Kidney capillary endothelial cell (primary cell): Measurements from ENCODE around the gene HSP90AA1.
"Not testable (repeated sequence)": the region's sequence is repeated elsewhere in the genome, so short reads cannot be mapped to it uniquely, and the experiment has no call there.

ENCODE experiments used
- DNase-seq: peaks from one replicate; pipeline ENCODE4 v3.0.0-alpha.2; 2018; ENCODE audit warnings: low spot score

The HSP90AA1 gene

DNA sequence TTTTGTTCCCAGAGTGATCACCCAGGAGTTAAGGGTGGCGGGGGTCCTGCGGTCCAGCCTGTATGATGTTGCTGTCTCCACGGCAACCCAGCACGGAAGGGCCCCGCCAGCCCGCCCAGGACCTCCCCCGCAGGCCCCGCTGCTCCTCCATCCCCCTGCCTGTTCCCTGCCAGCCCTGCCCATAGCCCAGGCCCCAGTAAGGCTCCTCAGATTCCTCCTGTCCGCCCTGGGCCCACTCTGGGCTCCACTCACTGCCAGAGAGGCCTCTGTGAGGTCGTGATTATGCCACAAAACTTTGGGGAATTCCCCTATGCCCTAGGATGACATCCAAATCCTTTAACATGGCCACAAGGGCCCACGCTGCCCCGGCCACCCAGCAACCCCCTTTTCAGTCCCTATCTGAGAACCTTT, 20.8 kb downstream of the HSP90AA1 start:
- DNase-seq, result no peak

DNA sequence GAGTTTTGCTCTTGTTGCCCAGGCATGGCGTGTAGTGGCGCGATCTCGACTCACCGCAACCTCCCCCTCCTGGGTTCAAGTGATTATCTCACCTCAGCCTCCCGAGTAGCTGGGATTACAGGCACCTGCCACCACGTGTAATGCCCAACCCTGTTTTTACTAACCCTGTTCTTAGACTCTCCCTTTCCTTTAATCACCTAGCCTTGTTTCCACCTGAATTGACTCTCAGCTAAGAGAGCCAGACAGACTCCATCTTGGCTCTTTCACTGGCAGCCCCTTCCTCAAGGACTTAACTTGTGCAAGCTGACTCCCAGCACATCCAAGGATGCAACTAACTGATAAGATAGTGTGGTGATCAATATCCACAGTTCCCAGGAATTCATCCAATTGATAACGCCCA, 22.3 kb downstream of the HSP90AA1 start:
- DNase-seq, result not testable (repeated sequence)

DNA sequence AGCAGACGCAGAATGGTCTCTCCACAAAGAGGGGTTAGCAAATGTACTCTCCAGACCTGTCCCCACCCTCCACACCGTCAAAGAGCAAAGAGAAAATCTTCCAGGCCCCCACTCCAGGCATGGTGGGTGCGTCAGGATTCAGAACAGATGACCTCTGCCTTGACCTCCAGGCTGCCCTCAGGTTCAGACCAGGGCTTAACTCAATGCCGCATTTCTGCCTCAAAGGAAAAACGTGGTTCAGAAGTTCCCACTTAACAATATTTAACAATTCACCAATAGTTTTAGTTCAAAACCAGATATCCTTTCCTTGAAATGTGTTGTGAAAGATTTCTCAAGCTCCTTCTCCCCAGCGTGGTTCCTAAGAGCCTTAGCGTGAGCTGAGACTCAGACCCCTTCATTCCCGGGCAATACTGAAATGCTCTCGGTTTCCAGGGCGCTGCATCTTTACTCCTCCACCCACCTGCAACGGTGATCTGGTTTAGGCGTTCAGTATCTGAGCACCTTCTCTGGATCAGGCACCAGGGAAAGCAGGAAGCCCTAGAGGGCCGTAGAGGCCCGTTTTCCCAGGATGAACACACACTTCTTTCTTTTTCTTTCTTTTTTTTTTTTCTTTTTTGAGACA, 22.9 kb downstream of the HSP90AA1 start:
- no peak for DNase-seq

DNA sequence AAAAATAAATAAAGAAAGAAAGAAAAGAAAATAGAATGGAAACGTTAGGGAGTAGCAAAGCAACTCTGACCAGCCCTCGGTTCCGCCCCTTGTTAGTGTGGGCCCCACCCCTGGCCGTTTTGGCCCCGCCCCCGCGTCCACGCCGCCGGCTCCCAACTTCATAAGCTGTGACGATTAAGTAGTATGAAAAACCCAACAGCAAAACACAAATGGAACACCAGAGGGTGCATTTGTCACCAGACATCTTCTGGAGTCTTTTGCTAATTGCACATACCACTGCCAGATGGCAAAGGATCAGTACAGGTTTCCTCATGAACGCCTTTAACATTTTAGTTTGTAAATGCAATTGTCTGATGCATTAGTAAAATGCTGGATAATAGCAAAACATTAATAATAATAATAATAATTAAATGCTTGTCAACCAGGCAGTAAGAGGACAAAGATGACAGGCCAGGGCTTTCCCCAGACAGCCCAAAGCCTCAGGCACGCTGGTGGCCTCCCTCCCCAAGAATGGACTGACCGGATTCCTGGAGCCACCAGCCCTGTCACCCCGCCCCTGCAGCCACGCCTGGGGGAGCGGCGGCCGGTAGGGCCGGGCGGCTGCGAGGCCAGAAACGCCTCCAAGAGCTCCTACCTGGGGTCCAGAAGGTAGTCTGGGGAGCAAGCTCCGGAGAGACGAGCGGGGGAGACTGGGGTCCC, 23.6 kb downstream of the HSP90AA1 start:
- peak; percentile 88 for DNase-seq

DNA sequence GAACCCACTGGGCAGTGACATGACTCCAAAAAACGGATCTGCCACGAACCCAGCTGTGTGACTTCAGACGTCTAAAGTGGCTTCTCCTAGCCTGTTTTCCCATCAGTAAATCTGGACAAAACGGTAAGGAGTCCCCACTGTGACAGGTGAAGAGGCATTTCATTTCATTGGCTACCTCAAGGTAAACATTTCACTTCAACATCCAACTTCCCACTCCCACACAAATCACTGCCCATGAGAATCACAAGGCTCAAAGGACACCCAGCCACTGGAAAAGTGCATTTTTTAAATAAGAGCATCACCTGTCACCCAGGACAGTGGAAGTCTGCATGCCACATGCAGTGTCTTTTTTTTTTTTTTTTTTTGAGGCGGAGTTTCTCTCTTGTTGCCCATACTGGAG, 27.9 kb downstream of the HSP90AA1 start:
- no peak for DNase-seq

DNA sequence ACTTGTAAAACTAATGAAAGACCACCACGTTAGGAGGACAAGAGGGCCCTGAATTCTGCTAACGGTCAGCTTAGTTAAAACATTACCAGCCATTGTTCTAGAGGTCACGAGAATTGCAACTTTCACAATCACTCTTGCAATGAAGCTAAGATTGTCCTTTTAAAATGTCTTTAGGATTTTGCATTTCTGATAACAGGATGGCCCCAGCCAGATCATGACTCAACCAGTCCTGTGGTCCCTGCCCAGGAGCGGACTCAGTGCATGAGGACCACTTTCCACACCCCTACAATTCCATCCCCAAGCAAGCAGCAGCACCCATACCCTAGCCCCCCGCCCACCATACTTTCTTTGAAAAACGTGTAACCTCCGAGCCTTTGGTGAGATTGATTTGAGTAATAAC, 28.7 kb downstream of the HSP90AA1 start:
- DNase-seq, result no peak

DNA sequence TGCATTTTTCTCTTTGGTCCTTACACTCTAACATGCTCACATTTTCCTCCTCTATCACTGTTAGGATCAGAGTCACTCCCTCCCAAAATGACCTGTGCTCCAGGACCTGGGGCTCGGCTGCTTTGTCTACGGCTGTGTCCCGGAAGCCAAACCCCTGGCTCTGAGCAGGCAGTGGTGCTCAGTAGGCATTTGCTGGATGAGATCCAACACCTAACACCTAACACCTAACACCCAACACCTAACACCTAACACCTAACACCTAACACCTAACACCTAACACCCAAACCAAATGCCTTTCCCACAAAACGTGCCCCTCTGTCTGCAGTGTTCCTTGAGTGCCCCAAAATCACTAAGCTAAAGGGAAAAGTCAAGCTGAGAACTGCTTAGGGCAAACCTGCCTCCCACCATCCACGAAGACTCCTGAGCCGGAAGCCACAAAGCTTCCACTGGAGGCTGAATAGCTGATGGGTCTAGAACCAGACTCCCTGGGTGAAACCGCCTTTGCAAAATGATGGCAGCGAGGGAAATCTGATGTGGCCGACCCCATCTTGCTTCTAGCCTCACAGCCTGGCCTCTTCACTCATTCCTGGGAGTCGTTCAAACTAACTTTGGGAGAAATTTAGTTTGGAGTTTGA, 29.2 kb downstream of the HSP90AA1 start:
- no peak for DNase-seq

DNA sequence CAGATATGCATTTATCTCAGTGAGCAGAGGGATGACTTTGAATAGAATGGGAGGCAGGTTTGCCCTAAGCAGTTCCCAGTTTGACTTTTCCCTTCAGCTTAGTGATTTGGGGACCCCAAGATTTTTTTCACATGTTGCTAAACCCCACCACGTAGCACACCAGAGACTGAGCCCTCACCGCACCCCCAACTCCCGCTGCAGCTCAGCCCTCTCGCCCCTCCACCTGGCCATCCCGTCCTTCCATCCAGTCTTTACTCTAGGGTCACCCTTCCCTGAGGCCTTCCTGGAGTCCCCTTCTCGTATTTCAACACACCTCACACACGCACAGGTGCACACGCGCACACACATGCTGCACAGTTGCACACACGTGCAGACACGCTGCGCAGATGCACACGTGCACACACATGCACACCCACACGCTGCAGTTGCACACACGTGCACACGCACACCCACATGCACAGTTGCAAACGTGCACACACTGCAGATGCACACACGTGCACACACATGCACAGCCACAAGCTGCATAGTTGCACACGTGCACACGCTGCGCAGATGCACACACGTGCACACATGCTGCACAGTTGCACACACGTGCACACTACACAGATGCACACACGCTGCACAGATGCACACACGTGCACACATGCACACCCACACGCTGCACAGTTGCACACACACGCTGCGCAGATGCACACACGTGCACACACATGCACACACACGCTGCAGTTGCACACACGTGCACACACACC, 30.0 kb downstream of the HSP90AA1 start:
- no peak for DNase-seq

DNA sequence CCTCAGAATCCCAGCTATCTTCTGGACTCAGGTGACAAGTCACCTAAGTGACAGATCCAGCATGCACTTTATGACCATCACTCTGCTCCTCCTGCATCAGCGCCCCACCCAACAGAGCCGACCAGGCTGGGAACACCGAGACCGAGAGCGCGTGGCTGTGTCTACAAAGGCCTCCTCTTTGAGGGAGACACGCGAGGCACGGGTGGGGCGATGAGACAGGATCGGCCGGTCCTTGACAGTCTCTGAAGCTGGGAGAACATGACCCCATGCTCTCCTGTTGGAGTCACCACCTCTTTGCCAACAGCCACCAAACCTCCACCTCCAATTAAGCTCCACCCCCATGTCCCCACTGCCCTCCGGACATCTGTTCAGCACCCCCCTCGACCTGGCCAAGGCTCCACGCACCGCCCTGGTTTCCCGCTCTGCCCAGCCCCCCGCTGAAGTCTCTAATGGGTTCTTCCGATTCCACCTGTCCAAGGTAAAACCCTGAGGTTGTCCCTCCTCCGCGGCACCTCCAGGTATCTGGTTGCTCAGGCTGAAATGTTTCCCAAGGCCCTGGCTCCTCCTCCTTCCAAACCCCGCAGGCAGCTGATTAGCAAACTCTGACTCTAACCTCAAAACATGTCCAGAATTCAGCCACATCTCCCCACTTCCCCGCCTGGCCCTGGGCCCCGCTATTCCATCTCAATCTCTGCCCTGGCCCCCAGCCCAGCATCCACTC, 31.5 kb downstream of the HSP90AA1 start:
- no peak for DNase-seq

DNA sequence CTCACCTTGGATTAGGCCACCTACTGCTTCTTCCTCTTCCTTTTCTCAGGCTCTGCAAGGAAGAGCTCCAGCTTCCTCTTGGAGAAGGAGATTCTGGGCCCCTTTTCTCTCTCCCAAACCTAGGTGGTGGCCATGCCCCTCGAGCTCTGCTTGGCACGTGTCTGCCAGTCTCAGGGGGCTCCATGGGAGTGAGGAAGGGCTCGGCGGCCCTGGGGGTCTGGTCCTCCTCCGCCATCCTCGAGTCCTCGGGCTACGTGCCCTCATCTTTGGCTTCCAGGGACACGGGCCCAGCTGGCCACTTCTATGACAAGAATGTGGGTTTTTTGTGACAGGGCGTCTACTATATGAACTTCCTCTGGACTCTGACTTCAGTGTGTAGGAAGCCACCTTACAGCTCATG, 34.3 kb downstream of the HSP90AA1 start:
- DNase-seq, result no peak

DNA sequence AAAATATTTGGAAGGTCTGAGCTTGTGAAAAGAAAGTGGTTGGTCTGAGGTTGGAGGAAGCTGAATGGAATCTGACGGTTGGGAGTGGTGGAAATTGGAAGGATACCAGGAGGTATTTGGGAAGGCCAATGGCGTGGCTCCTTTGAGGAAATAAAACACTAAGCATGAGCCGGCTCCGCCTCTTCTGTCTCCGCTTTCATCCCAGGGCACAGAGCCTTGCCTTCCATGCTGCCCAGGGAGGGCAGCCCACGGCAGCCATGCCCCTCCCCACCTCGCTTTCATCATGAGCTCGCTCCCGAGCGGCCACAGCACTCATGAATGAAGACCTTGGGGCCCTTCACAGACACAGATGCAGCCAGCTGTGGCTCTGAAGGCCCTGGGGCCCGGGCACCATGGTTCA, 36.2 kb downstream of the HSP90AA1 start:
- no peak for DNase-seq

DNA sequence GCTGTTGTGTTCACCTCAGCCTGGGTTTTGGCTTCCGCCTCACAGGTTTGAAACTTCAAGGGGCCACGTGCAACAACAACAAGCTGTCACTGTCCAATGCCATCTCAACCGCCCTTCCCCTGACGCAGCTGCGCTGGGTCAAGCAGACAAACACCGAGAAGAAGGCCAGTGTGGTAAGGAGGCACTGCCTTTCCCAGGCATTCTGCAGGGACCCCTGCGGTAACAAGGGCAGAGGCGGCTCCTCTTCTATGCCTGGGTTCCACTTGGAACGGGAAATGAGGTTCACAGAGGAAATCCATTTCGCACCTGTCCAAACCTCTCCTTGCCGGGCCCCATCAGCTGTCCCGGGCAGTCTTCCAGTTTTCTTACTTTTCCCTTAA, 36.8 kb downstream of the HSP90AA1 start:
- no peak for DNase-seq

DNA sequence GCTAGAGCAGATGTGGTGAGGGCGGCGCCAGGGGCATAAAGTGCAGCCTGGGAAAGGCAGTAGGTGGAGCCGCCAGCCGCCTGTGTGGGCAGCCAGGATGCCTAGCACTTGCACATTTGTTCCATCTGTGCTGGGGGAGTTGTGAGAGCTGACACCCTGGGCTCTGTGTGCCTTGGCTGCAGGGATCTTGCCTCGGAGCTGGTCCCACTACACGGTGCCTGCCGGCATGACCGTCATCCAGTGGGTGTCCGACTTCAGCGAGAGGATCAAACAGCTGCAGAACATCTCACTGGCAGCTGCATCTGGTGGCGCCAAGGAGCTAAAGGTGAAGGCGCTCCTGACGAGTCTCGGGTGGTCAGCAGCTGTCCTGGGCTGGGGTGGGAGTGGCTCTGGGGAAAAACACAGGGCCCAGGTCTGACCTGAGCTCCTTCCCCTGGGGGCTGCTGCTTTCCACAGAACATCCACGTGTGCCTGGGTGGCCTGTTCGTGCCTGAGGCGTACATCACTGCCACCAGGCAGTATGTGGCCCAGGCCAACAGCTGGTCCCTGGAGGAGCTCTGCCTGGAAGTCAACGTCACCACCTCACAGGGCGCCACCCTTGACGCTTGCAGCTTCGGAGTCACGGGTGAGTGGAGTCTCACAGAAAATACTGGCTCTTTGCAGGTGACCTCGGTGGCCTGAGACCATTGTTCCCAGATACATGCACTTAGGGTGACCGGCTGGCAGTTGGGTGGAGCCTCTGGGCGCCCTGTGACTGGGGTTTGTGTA, 37.4 kb downstream of the HSP90AA1 start:
- DNase-seq, result no peak

DNA sequence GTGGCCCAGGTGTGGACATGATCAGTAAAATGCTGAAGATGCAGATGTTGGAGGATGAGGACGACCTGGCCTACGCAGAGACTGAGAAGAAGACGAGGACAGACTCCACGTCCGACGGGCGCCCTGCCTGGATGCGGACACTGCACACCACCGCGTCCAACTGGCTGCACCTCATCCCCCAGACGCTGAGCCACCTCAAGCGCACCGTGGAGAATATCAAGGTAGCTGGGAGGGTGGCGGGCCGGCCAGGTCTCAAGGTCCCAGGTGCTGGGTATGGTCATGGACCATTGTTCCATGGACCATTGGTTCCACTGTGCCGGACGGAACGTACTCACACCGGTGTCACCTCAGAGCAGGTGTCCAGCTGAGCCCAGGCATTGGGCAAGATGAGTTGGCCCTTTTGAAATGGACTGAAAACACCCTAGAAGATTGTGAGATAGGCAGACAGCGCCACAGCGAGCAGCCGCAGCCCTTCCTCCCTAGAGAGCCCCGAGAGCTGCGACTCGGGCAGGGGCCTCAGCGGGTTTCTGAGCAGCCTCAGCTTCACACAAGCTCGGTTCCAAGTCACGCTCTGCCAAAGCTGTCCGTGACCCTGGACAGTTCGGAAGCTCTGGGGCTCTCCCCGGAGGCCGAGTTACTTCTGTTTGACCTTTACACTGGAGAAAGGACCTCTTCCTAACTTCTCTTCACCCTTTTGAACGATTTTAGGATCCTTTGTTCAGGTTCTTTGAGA, 38.9 kb downstream of the HSP90AA1 start:
- DNase-seq, result no peak

DNA sequence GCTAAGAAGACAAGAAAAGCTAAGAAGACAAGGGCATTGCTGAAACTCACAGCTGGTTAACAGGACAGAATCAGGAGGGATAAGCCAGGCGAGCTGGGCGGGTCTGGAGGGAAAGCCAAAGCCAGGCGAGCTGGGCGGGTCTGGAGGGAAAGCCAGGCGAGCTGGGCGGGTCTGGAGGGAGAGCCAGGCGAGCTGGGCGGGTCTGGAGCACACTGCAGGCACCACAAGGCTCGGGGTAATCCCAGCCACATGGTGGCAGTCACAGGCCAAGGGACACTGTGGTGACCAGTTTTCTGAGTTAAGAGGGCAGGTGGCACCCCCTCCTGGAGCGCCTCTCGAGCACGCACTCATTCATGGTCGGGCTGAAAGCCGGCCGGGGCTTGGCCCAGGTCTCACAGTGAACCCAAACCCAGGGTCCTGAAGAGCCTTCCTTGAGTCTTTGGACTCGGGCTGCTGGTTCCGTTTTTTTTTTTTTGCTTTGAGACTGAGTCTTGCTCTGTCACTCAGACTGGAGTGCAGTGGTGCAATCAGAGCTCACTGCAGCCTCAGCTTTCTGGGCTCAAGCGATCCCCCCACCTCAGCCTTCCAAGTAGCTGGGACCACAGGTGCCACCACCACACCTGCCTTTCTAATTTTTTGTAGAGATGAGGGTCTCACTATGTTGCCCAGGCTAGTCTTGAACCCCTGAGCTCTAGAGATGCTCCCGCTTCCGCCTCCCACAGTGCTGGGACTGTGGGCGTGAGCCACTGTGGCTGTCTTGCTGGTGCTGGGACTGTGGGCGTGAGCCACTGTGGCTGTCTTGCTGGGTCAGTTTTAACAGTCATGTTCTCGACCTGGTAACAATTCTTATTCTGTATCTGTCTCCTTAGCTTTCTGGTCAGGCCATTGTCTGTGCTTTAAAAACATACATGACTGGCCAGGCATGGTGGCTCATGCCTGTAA, 40.2 kb downstream of the HSP90AA1 start:
- no peak for DNase-seq

DNA sequence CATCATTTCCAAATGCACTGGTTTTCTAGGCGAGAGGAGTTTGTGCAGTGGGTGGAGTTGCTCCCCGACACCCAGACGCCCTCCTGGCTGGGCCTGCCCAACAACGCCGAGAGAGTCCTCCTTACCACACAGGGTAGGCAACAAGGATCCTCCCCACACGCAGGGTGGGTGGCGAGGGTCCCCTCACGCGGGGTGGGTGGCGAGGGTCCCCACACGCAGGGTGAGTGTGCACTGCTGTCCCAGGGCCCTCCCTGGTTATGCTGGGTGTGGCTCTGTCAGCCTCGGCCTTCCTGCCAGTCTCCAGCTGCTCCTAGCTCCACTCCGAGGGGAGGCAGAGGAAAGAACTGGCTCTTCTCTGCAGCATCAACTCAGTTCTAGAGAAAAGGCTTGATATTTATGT, 42.3 kb downstream of the HSP90AA1 start:
- DNase-seq, result no peak

DNA sequence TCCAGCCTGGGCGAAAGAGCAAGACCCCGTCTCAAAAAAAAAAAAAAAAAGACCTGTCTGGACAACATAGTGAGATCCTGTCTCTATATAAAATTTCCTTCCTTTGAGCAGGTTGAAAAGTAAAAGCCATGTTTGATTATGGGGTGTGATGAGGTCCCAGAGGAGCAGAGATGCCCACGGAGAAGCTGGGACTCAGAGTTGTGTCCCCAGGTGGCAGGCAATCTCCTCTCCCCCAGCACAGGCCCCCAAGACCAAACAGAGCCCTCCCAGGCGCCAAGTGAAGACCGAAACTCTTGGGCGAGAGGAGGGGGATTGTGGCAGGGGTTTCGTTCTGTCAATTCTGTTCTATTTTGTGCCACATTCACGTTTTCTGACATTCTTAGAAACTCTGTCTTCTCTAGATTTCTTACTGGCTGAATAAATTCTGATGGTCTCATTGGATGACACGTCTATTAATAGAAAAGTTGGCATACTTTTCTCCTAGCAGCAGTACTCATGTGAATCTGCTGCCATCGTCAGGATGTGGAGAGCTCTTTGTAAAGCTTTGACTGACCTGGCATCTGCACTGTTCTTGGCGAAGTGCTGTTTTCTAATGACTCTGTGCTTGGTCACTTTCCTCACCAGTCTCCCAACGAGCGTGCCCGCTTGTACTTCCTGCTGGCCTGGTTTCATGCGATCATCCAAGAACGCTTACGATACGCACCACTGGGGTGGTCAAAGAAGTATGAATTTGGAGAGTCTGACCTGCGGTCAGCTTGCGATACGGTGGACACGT, 43.4 kb downstream of the HSP90AA1 start:
- DNase-seq, result no peak

DNA sequence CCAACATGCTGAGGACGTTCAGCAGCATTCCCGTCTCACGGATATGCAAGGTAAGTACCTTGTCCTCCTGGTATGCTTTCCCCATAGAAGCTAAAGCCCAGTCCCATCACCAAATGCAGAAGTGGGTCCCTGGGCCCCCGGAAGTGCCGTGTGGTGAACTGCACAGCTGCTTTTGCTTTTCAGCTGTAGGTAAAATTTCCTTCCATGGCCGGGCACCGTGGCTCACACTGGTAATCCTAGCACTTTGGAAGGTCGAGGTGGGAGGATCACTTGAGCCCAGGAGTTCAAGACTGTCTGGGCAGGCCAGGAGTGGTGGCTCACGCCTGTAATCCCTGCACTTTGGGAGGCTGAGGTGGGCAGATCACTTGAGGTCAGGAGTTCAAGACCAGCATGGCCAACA, 44.1 kb downstream of the HSP90AA1 start:
- DNase-seq, result no peak

DNA sequence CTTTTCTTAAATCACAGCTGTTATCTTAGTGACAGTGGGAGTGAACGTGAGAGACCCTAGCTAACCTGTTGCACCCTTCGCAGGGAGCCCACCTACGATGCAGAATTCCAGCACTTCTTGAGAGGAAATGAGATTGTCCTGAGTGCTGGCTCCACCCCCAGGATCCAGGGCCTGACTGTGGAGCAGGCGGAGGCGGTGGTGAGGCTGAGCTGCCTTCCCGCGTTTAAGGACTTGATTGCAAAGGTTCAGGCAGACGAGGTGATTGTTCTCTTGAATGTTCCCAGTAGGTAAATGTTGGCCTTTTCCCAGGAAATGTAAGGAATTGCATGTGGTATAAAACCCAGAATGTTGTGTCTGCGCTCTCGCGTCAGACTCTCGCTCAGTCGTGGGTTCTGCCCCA, 46.7 kb downstream of the HSP90AA1 start:
- no peak for DNase-seq
